ENCODE data around the gene UGT2A1. TPM values are rescaled to one million over a fixed set of nuclear protein-coding genes. Genes with fewer than 3 reads are reported as not detected.
A peak's percentile ranks its signal among the peaks of the same experiment; 100 is the strongest.

The UGT2A1 gene
- total and polyA plus RNA-seq, 4 donors = 0.05 to 6.6 (median 0.25) TPM

GRCh38 chr4:69546134-69546765 lies 106.8 kb downstream of the UGT2A1 start:
- Histone ChIP-seq H3K27ac (ENCODE audit: low read depth in 1 of 2, low read length in 2 of 2) (peak overlapping the region; percentile 67 to 74), H3K9me3 (ENCODE audit: control insufficient read depth in 4 of 4, low read length in 3 of 4) (no peaks in the 10 kb centered on the region), H3K9ac (ENCODE audit: low read depth in 1 of 2, low read length in 2 of 2) (peak overlapping the region in 1 of 2 donors; percentile 54), H3K4me1 (ENCODE audit: control insufficient read depth in 4 of 4, insufficient read depth in 4 of 4, low read length in 3 of 4) (peaks cover 6 to 24% (median 18%) of the 10 kb centered on the region in 4 donors), H3K27me3 (ENCODE audit: control insufficient read depth in 4 of 4, insufficient read depth in 4 of 4, low read length in 3 of 4) (no peaks in the 10 kb centered on the region), H3K36me3 (ENCODE audit: control insufficient read depth in 4 of 4, insufficient read depth in 3 of 4, low read depth in 1 of 4, low read length in 3 of 4) (no peaks in the 10 kb centered on the region), H3K4me3 (ENCODE audit: low read depth in 1 of 3, low read length in 3 of 3) (peak overlapping the region; percentile 13 to 48 (median 42))
- 44% methylated on average over 6 of the region's 6 CpGs for WGBS
- TF ChIP-seq REST (IDR thresholded peaks at IDR 0.05) (peak; percentile 13), FOXA2 (IDR thresholded peaks at IDR 0.05) (no peak), NR2F2 (IDR thresholded peaks at IDR 0.05) (no peak), CTCF (IDR thresholded peaks at IDR 0.05; ENCODE audit: low read depth, low read length, missing input control) (no peak), TAF1 (conservative IDR thresholded peaks at IDR 0.05) (no peak), HNF4A (conservative IDR thresholded peaks at IDR 0.05) (peak in 1 of 2 donors; percentile 31), RXRA (IDR thresholded peaks at IDR 0.05) (peak in 1 of 2 donors; percentile 29), EGR1 (IDR thresholded peaks at IDR 0.05; ENCODE audit: low read depth in 2 of 2) (no peak), YY1 (IDR thresholded peaks at IDR 0.05) (peak; percentile 32), MAX (IDR thresholded peaks at IDR 0.05) (no peak), SP1 (IDR thresholded peaks at IDR 0.05) (no peak), FOXA1 (IDR thresholded peaks at IDR 0.05) (no peak), ZBTB33 (IDR thresholded peaks at IDR 0.05) (peak; percentile 46), ATF3 (IDR thresholded peaks at IDR 0.05) (no peak), GABPA (IDR thresholded peaks at IDR 0.05 in 1 of 2, conservative IDR thresholded peaks at IDR 0.05 in 1 of 2) (no peak), JUND (IDR thresholded peaks at IDR 0.05) (peak in 1 of 2 donors; percentile 34)
- no peak for DNase-seq (ENCODE audit: low spot score)

Small RNA genes within 50 kb of the gene (small RNA-seq; reads per million reads assigned to genes)
- not detected for gene UGT2A2

Other genes starting within 250 kb of the UGT2A1 start
- 1,000 to 10,000 TPM in 1 of 2 donors, 100 to 1,000 TPM in 1; 247 to 1,448 TPM for gene UGT2B4, start 157.3 kb downstream of the UGT2A1 start, total RNA-seq
- gene UGT2B4, start 157.3 kb downstream of the UGT2A1 start, polyA plus RNA-seq = 100 to 1,000 TPM; 463 to 623 TPM
- gene UGT2A2, start 13.6 kb downstream of the UGT2A1 start, total RNA-seq = not detected
- not detected for gene UGT2A2, start 13.6 kb downstream of the UGT2A1 start, polyA plus RNA-seq
- 10 to 100 TPM in 1 of 2 donors, under 1 TPM in 1; 0.28 to 30.5 TPM for gene SULT1B1, start 107.4 kb upstream of the UGT2A1 start, total RNA-seq
- 10 to 100 TPM; 12.4 to 15.7 TPM for gene SULT1B1, start 107.4 kb upstream of the UGT2A1 start, polyA plus RNA-seq
- gene SULT1E1, start 206.9 kb upstream of the UGT2A1 start, total RNA-seq = 10 to 100 TPM; 14.7 to 63.0 TPM
- gene SULT1E1, start 206.9 kb upstream of the UGT2A1 start, polyA plus RNA-seq = 10 to 100 TPM in 1 of 2 donors, 1 to 10 TPM in 1; 1.8 to 26.0 TPM